ENCODE data around the gene LGALS7.
A peak's percentile ranks its signal among the peaks of the same experiment; 100 is the strongest.
"Not testable (repeated sequence)": the region's sequence is repeated elsewhere in the genome, so short reads cannot be mapped to it uniquely, and the experiment has no call there.

The LGALS7 gene

GRCh38 chr19:38770228-38770948, 2.9 kb downstream of the LGALS7 start:
- not testable (repeated sequence) for DNase-seq

- peak; percentile 90 for DNase-seq
Measured at GRCh38 chr19:38769635-38770211, 3.6 kb downstream of the LGALS7 start.

GRCh38 chr19:38766276-38767047, 6.9 kb downstream of the LGALS7 start:
- DNase-seq, result no peak

- no peak for DNase-seq
Measured at GRCh38 chr19:38765214-38765613, 8.1 kb downstream of the LGALS7 start.

GRCh38 chr19:38763795-38764220, 9.5 kb downstream of the LGALS7 start:
- no peak for DNase-seq

- DNase-seq, result not testable (repeated sequence)
Measured at GRCh38 chr19:38761884-38762389, 11.4 kb downstream of the LGALS7 start.

- not testable (repeated sequence) for DNase-seq
Measured at GRCh38 chr19:38760805-38761517, 12.4 kb downstream of the LGALS7 start.

- no peak for DNase-seq
Measured at GRCh38 chr19:38759590-38760003, 13.7 kb downstream of the LGALS7 start.

GRCh38 chr19:38754196-38754595, 19.1 kb downstream of the LGALS7 start:
- DNase-seq, result not testable (repeated sequence)

- DNase-seq, result not testable (repeated sequence)
Measured at GRCh38 chr19:38753783-38754182, 19.5 kb downstream of the LGALS7 start.

GRCh38 chr19:38745316-38745715, 28.0 kb downstream of the LGALS7 start:
- no peak for DNase-seq

- DNase-seq, result no peak
Measured at GRCh38 chr19:38744874-38745273, 28.4 kb downstream of the LGALS7 start.

GRCh38 chr19:38744298-38744681, 29.0 kb downstream of the LGALS7 start, which contains the start of gene CAPN12:
Gene CAPN12 (minus strand): TSS chr19:38744474. CDS start chr19:38744165, 309 bp downstream.
- DNase-seq, result no peak

- DNase-seq, result no peak
Measured at GRCh38 chr19:38743394-38744297, 29.7 kb downstream of the LGALS7 start.

GRCh38 chr19:38742906-38743305, 30.4 kb downstream of the LGALS7 start:
- DNase-seq, result no peak

GRCh38 chr19:38742296-38742695, 31.0 kb downstream of the LGALS7 start:
- no peak for DNase-seq

- no peak for DNase-seq
Measured at GRCh38 chr19:38741670-38742069, 31.6 kb downstream of the LGALS7 start.

- no peak for DNase-seq
Measured at GRCh38 chr19:38740932-38741331, 32.4 kb downstream of the LGALS7 start.

- DNase-seq, result no peak
Measured at GRCh38 chr19:38740257-38740592, 33.1 kb downstream of the LGALS7 start.

GRCh38 chr19:38739440-38740256, 33.7 kb downstream of the LGALS7 start:
- peak; percentile 24 for DNase-seq
